K562 (cell line): ENCODE results near the gene OCA2.

Source experiments
- MAZ ChIP-seq, 2 experiments: fragments of 450-650 bp in 1 of 2; sonication (generic) in 1 of 2; formaldehyde crosslinking; IDR thresholded peaks in 1 of 2; conservative IDR thresholded peaks in 1 of 2; 2 replicates each; pipeline versions ENCODE4 v1.4.0 to v1.5.0; 2020; ENCODE audit warnings: mild to moderate bottlenecking in 1 of 2, missing genetic modification reagents in 1 of 2
- XRCC4 ChIP-seq: IDR thresholded peaks from one replicate; pipeline ENCODE4 v1.6.1; 2011; ENCODE audit not compliant: insufficient read depth, insufficient read length; ENCODE audit errors: extremely low read depth
- ZFX ChIP-seq: sonication (generic); formaldehyde crosslinking; IDR thresholded peaks from 2 replicates; pipeline ENCODE4 v1.8.0; 2022; ENCODE audit warnings: mild to moderate bottlenecking, missing genetic modification reagents, moderate library complexity
- TF ChIP-seq, protein P1 (sequence below): fragments of 450-650 bp; IDR thresholded peaks from 2 replicates; pipeline ENCODE4 v1.6.1; 2014; ENCODE audit warnings: low read depth, mild to moderate bottlenecking, moderate library complexity, borderline replicate concordance

DNA sequence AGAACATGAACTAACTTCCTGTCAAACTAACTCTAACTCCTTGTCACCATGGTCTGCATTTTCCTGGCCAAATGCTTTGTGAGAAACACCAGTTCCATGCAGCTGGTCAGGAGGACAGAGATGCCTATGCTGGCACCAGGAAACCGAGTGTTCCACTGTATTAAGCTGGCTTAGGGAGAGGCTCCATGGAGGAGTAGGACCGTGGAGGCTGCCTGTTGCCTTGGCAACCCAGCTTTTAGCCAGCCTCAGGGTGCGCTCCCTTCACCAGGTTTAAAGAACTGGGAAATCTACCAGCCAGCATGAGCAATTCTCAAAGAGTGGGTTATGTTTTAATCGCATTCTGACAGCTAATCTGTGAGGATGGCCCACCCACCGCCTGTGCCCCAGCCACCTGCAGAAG is 394.1 kb downstream of the OCA2 start:
- TF ChIP-seq XRCC4 (no peak), ZFX (CRISPR knock-in tag) (no peak), MAZ (CRISPR knock-in tag; conservative IDR thresholded peaks at IDR 0.05 in 1 of 2, IDR thresholded peaks at IDR 0.05 in 1 of 2) (no peak)
- TF ChIP-seq, protein P1, sequence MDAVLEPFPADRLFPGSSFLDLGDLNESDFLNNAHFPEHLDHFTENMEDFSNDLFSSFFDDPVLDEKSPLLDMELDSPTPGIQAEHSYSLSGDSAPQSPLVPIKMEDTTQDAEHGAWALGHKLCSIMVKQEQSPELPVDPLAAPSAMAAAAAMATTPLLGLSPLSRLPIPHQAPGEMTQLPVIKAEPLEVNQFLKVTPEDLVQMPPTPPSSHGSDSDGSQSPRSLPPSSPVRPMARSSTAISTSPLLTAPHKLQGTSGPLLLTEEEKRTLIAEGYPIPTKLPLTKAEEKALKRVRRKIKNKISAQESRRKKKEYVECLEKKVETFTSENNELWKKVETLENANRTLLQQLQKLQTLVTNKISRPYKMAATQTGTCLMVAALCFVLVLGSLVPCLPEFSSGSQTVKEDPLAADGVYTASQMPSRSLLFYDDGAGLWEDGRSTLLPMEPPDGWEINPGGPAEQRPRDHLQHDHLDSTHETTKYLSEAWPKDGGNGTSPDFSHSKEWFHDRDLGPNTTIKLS = no peak
